NCI-H446 (cell line): Measurements from ENCODE around the gene AOX1.
"Not testable (repeated sequence)": the region's sequence is repeated elsewhere in the genome, so short reads cannot be mapped to it uniquely, and the experiment has no call there.

Source experiments
- DNase-seq, 2 experiments: peaks; one replicate each; lab custom pipeline; 2025; lab: John Stamatoyannopoulos, UW

Gene AOX1

DNA sequence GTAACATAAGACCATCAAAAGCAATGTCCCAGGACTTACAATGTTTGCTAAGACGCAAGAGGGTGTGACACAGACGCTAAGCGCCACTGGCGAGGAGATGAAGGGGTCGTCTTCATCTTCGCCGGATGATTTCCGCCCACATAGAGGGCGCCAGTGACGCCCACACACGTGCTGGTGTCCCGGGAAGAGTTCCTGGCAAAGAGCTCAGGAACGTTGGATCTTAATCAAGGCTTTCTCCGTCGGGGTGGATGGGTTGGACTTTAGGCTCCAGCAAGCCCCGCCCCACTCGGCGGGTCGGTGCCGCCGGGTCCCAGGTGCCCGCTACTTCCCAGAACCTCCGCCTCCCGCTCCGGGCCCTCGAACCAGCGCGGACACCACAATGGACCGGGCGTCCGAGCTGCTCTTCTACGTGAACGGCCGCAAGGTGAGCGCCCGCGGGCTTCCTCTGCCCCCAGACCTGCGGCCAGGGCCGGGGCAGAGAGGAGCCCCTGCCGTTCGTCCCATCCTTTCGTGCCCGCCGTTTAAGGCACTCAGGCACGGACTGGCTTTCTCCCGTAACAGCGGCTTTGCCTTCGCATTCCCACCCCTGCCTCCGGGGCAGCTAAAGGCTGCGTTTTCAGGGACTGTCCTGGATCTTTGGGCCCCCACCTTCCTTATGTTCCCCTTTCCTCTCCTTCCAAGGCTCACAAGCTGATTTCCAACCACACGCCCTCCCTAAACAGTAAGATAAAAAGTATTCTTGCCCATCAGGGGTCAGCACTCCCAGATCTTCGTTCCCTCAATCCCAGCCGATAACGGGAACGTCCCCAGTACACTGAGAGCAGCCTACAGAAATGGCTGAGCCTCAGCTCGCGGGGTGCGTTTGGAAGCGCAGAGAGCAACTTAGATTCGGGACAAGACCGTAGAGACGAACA is at the start of gene AOX1:
AOX1 (plus strand) TSS at position 285 of the 914 bp plus-strand sequence; CDS start at position 380, 95 bp downstream.
- DNase-seq = no peak

DNA sequence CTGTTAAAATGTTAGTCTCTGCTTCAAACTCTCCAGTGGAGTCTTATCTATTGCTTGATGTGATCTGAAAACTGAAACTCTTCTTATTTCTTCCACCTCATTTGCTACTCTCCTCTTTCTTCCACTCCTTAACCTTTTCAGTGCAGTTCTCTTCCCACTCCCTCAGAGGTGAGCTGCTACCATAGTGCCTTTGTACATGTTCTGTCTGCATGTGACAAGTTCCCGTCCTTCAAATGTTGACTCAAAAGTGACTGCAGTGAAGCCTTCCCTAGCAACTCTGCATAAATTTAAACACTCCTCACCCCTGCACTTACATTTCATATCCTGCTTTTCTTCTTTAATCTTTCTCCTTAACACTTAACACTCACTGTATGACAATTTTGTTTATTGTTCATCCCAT is 47.7 kb upstream of the AOX1 start:
- DNase-seq = no peak

DNA sequence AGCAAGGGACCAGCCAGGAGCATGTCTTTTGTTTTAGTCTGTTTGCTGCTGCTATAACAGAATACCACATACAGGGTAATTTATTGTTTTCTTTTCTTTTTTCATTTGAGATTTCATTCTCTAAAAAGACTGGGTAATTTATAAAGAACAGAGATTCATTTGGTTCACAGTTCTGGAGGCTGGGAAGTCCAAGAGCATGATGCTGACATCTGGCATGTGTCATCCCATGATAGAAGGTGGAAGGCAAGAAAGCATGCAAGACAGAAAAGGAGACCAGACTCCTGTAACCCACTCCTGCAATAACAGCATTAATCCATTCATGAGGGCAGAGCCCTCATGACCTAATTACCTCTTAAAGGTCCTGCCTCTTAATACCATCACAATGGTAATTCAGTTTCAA is 45.0 kb upstream of the AOX1 start:
- no peak for DNase-seq

DNA sequence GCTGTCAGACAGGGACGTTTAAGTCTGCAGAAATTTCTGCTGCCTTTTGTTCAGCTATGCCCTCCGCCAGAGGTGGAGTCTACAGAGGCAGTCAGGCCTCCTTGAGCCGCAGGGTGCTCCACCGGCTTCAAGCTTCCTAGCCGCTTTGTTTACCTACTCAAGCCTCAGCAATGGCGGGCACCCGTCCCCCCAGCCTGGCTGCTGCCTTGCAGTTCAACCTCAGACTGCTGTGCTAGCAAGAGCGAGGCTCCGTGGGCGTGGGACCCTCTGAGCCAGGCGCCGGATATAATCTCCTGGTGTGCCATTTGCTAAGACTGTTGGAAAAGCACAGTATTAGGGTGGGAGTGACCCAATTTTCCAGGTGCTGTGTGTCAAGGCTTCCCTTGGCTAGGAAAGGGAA is 19.2 kb upstream of the AOX1 start:
- DNase-seq = not testable (repeated sequence)

GRCh38 chr2:200567932-200568331 is 17.9 kb upstream of the AOX1 start:
- DNase-seq = no peak

- no peak for DNase-seq
Measured at GRCh38 chr2:200575957-200576356, 9.9 kb upstream of the AOX1 start.

DNA sequence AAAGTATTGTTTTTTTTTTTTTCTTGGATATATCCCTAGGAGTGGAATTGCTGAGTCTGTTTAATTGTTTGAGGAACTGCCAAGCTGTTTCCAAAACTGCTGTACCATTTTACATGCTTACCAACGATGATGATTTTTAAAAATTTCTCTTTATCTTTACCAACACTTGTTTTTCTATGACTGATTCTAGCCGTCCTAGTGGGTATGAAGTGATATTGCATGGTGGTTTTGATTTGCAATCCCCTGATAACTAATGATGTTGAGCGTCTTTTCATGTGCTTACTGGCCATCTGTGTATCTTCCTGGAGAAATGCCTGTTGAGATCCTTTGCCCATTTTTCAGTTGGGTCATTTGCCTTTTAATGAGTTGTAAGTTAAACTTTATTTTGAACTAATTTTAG is 8.8 kb upstream of the AOX1 start:
- no peak for DNase-seq

GRCh38 chr2:200578778-200579177 is 7.0 kb upstream of the AOX1 start:
- no peak for DNase-seq

DNA sequence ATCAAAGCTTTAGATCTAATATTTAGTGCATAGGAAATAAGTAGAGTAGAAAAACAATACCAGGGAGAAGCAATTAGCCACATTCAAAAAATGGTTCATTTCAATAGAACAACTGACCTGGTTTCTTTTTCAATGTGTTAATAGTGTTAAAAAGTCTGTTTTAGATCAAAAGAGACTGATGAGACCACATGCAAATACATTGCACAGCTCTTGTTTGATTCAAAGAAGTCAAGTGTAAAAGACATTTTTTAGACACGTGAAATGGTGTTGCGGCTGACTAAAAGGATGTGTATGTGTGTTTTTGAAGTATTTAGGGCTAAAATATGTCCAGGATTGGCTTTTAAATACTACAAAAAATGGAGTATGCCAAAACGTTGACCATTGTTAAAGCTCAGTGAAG is 1.2 kb upstream of the AOX1 start:
- DNase-seq = no peak

DNA sequence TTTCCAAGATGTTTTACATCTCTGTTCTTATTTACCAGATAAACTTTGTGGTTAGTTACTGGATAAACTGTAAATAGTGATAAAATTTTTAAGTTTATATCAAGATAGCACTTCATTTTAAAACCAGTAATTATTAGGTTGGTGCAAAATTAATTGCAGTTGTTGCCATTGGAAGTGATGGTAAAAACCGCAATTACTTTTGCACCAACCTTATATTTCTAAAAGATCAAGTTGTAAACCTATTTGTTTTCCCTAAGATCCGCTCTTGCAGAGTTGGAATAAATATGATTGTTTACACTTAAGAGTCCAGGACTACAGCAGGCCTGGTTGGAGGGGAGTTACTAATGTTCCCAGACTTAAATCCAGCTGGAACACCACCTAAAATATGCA is 479 bp upstream of the AOX1 start:
- no peak for DNase-seq

- DNase-seq = no peak
Measured at GRCh38 chr2:200586644-200586975, 796 bp downstream of the AOX1 start.

DNA sequence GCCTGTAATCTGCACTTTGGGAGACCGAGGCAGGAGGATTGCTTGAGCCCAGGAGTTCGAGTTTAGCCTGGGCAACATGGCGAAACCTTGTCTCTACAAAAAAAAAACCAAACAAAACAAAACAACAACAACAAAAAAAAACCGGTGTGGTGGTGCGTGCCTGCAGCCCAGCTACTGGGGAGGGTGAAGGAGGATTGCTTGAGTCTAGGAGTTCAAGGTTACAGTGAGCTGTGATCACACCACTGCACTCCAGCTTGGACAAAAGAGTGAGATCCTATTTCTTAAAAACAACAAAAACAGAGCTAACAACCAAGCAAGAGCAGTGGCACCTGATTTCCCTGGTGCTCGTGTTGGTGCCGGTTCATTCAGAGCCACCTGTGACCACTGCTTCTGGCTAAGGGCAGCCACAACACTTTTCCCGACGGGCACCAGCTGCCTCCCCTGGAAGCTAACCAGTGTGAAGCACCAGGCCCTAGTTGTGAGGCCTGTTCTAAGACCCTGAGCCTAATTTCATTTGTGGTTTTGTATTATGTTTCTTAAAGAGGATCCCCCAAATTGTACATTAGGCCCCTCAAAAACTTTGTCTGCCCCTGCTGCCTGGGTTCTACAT is 1.3 kb downstream of the AOX1 start:
- no peak for DNase-seq

- no peak for DNase-seq
Measured at GRCh38 chr2:200588076-200588678, 2.4 kb downstream of the AOX1 start.

GRCh38 chr2:200590090-200590489 is 4.3 kb downstream of the AOX1 start:
- no peak for DNase-seq

DNA sequence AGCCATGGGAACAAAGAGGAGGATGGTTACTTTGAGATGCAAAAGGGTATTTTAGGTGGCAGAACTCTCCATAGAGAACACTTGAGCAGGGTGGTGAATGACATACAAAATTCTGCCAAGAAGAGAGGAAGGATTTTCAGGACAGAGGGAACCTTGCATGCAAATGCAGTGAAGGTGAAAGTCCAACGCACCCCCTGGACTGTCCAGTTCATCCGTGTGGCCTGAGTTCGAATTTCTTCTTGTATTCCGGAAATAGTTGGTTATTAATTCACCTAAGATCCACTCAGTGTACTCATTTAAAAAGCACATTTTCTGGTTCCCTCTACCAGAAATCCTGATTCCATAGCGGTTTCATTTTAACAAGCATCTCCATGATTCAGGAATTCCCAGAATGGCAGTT is 5.5 kb downstream of the AOX1 start:
- no peak for DNase-seq

- no peak for DNase-seq
Measured at GRCh38 chr2:200592406-200593075, 6.7 kb downstream of the AOX1 start.

DNA sequence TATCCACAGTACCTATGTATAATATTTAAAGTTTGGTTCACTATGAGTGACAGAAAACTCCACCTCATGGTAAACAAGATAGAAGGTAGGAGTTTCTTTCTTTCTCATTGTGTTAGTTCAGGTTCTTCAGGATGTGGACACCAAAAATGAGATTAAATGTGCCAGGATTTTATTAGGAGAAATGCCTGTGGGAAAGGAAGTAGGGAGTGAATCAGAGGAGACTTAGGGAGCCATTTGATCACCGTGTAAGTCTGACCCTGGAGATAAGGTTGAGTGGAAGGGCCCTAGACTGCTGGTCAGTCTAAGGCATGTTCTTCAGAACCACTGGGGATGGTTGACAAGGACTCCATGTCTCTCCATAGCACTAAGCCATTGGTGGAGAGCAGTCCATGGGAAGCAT is 8.1 kb downstream of the AOX1 start:
- no peak for DNase-seq

DNA sequence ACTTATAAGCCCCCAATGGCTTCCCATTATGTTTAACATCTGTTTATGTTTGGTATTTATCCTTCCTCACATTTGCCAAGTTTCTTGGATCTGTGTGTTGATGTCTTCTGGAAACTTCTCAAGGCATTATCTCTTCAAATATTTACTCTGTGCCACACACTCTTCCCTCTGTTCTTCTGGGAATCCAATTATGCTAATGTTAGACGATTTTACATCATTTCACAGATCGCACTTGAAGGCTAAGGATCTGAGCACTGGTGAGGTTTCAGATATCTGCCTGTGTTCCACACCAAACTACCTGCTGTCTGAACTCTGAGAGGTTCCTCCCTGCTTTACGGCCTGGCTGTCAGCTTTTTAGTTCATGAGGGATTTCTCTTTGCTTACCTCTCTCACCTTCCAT is 10.1 kb downstream of the AOX1 start:
- no peak for DNase-seq

DNA sequence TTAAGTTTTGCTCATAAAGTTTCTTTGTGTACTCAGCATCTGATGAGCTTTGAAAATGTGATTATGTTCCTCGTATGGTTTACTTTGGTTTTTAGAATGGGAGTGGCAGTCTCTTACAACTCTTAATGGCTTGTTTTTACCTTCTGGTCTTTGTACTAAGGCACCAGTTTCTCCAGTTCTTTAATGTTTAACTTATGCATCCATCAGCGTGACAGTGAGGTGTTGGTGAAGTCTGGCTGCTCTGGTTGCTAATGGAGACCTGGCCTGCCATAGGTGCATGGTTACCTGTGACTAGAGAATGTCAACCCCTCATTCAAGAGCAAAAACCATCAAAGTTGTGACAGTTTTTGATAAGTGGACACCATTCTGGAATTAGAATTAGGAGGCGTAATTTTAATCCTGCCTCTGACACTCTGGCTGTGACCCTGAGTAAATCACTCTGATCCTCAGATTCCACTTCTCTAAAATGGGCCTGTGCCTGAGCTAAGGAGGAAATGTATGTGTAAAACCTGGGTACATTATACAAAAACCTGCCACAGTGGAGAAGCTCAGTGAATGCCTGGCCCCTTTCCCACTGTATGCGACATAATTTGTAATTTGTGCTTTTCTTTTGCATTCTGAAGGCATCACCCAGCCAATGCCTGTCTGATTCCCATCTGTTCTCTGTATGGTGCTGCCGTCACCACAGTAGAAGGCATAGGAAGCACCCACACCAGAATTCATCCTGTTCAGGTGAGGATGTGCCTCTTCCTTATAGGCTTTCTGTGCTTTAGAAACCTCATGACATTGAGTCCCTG is 11.2 kb downstream of the AOX1 start:
- DNase-seq = no peak

DNA sequence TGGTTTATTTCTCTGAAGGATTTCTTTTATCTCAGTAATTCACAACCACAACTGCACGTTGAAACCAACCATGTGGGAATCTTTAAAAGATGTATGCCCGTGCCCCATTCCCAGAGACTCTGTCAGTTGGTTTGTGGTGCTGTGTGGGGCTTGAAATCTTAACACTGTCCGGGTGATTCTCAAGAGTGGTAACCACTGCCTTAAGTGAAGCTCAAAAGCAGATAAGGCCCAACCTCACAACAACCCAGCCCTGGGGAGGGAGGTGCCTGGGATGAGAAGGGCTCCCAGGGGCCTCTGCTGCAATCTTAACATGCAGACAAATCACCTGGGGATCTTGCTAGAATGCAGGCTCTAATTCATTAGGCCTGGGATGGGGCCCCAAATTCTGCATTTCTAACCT is 13.4 kb downstream of the AOX1 start:
- DNase-seq = no peak

DNA sequence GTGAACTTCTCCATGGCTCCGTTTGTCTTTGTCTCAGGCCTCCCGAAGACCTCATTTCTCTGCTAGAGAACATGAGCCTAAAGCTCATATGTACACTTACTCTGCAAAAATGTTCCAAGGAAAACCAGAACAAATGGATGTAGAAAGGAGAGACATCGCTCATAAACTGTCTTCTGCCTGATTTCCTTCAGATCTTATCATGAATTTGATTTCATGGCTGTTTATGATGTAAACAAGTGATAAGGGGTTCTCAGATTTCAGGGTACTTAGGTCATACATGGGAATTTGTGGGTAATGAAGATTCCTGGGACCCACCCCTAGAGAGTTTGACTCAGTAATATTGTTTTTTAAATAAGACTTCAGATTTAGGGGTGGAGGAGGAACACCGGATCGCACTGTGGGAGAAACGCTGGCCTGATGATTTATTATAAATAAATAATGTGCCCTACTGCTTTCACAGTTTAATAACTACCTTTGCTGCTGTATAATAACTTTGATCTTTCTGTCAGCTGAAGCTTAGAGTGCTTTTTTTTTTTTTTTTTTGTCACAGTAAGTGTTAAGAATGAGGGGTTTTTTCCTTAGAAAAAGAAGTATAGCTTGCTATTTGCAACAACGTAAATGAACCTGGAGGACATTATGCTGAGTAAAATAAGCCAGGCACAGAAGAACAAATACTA is 14.9 kb downstream of the AOX1 start:
- no peak for DNase-seq
